ENCODE results near the gene LSR. TPM values are rescaled to one million over a fixed set of nuclear protein-coding genes. Genes with fewer than 3 reads are reported as not detected.

Gene LSR
- total RNA-seq, 1 experiment from 2014 or later, result 152 TPM

DNA sequence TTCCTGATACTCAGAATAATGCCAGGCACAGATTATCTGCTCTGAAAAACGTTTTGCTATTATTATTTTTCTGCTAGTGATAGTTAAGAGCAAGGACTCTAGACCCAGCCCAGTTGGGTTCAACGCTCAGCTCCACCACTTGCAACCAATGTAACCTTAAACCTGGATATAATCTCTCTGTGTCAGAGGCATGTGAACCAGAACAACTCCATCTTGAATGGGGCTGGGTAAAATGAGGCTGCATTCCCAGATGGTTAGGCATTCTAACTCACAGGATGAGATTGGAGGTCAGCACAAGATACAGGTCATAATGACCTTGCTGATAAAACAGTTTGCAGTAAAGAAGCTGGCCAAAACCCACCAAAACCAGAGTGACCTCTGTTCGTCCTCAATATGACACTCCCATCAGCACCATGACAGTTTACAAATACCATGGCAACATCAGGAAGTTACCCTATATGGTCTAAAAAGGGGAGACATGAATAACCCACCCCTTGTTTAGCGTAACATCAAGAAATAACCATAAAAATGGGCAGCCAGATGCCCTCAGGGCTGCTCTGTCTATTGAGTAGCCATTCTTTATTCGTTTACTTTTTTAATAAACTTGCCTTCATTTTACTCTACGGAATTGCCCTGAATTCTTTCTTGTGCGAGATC, 33.9 kb upstream of the LSR start:
- Histone ChIP-seq H3K27ac (ENCODE audit: insufficient read length, low read depth, low read length) (no peak overlapping the region), H3K79me2 (ENCODE audit: insufficient read depth, low read length) (no peaks in the 10 kb centered on the region), H4K5ac (ENCODE audit: insufficient read length, low read depth, low read length) (no peak overlapping the region), H3K23ac (ENCODE audit: insufficient read length, low read depth, low read length) (no peak overlapping the region), H3K23me2 (ENCODE audit: insufficient read length, low read depth, low read length, poor library complexity, severe bottlenecking) (no peaks in the 10 kb centered on the region), H4K20me1 (ENCODE audit: control insufficient read depth, insufficient read depth, insufficient read length) (no peaks in the 10 kb centered on the region), H3K79me1 (ENCODE audit: insufficient read depth, low read depth, low read length, poor library complexity, severe bottlenecking) (no peaks in the 10 kb centered on the region), H4K91ac (ENCODE audit: insufficient read length, low read depth, low read length) (no peak overlapping the region), H2BK15ac (ENCODE audit: low read depth, low read length) (no peak overlapping the region), H3K4me2 (ENCODE audit: insufficient read depth, insufficient read length, low read length) (no peak overlapping the region), H3K18ac (ENCODE audit: insufficient read length, low read depth, low read length) (no peak overlapping the region), H2AFZ (ENCODE audit: low read length) (no peak overlapping the region), H3K4me1 (ENCODE audit: insufficient read depth, low read length) (0 out of 2 replicates have a peak, but pooled peaks cover 2% of the 10 kb centered on the region), H3K56ac (ENCODE audit: insufficient read length, low read depth, low read length) (no peak overlapping the region), H2AK5ac (ENCODE audit: insufficient read length, low read length) (no peak overlapping the region), H2BK12ac (ENCODE audit: insufficient read length, low read depth, low read length) (no peak overlapping the region), H2BK20ac (ENCODE audit: low read depth, low read length, poor library complexity, severe bottlenecking) (no peak overlapping the region), H3T11ph (ENCODE audit: low read length) (no peak overlapping the region), H2BK120ac (ENCODE audit: low read depth, low read length, poor library complexity, severe bottlenecking) (no peak overlapping the region), H3K27me3 (ENCODE audit: insufficient read depth, low read length) (no peaks in the 10 kb centered on the region), H3K14ac (ENCODE audit: insufficient read depth, low read length) (no peak overlapping the region), H3K9ac (ENCODE audit: extremely low read depth, insufficient read length, low read length) (no peak overlapping the region), H2BK5ac (ENCODE audit: insufficient read length, low read length) (no peak overlapping the region), H3K4ac (ENCODE audit: low read depth, low read length) (no peak overlapping the region), H4K8ac (replicated peaks; ENCODE audit: insufficient read length, low read depth, low read length) (no peak overlapping the region), H3K9me3 (ENCODE audit: control insufficient read depth, low read depth, low read length) (no peaks in the 10 kb centered on the region)
- WGBS (ENCODE audit: extremely low coverage, insufficient read length, low lambda C conversion rate), result no CpG with 5 or more reads among the region's 7 CpGs
- TF ChIP-seq, protein P1, sequence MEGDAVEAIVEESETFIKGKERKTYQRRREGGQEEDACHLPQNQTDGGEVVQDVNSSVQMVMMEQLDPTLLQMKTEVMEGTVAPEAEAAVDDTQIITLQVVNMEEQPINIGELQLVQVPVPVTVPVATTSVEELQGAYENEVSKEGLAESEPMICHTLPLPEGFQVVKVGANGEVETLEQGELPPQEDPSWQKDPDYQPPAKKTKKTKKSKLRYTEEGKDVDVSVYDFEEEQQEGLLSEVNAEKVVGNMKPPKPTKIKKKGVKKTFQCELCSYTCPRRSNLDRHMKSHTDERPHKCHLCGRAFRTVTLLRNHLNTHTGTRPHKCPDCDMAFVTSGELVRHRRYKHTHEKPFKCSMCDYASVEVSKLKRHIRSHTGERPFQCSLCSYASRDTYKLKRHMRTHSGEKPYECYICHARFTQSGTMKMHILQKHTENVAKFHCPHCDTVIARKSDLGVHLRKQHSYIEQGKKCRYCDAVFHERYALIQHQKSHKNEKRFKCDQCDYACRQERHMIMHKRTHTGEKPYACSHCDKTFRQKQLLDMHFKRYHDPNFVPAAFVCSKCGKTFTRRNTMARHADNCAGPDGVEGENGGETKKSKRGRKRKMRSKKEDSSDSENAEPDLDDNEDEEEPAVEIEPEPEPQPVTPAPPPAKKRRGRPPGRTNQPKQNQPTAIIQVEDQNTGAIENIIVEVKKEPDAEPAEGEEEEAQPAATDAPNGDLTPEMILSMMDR (conservative IDR thresholded peaks at IDR 0.05), result no peak
- peaks cover 7 to 13% of the 10 kb centered on the region in 2 experiments for H3K9me3 Mint-ChIP-seq
- no peak overlapping the region for H3K4me3 Mint-ChIP-seq
- H3K27ac Mint-ChIP-seq, result no peak overlapping the region
- peaks cover 3% of the 10 kb centered on the region for H3K27me3 Mint-ChIP-seq (ENCODE audit: low read depth)
- DNase-seq, result no peak
- H3K36me3 Mint-ChIP-seq (ENCODE audit: insufficient read depth in 1 of 3, low read depth in 3 of 3), result peaks cover 0 to 5% (median 5%) of the 10 kb centered on the region in 3 experiments; a peak in 5 of 7 replicates
- peaks cover 13 to 16% of the 10 kb centered on the region in 2 experiments for H3K4me1 Mint-ChIP-seq
